Astrocyte (in vitro differentiated cells and primary cell): Measurements from ENCODE around the gene RBM47.

Source experiments
- EZH2 ChIP-seq: IDR thresholded peaks from 2 replicates; pipeline ENCODE4 v1.6.1; 2012; ENCODE audit warnings: mild to moderate bottlenecking, low read length, inconsistent platforms; ENCODE audit not compliant: insufficient read depth
- TF ChIP-seq, protein P1 (sequence below): IDR thresholded peaks from 2 replicates; pipeline ENCODE4 v1.5.1; 2011; ENCODE audit warnings: low read depth, mild to moderate bottlenecking, inconsistent platforms, low read length, moderate library complexity; ENCODE audit not compliant: insufficient read depth

DNA sequence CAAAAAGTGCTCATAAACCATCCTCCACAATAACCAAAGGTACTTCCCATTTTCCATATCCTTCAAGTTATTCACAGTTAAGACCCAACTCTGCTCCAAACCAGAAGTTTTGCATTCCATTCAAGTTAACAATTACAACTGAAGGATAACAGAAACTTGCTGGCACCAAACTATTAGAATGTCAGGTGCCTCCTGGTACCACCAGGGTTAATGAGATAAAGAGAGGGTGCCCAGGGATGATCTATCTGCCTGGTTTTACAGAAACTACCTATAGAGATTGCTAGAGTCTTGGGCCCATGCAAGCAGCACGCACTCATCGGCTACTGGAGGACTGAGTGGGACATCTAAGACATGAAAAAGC, 114.6 kb downstream of the RBM47 start:
- TF ChIP-seq EZH2, result no peak
- TF ChIP-seq, protein P1, sequence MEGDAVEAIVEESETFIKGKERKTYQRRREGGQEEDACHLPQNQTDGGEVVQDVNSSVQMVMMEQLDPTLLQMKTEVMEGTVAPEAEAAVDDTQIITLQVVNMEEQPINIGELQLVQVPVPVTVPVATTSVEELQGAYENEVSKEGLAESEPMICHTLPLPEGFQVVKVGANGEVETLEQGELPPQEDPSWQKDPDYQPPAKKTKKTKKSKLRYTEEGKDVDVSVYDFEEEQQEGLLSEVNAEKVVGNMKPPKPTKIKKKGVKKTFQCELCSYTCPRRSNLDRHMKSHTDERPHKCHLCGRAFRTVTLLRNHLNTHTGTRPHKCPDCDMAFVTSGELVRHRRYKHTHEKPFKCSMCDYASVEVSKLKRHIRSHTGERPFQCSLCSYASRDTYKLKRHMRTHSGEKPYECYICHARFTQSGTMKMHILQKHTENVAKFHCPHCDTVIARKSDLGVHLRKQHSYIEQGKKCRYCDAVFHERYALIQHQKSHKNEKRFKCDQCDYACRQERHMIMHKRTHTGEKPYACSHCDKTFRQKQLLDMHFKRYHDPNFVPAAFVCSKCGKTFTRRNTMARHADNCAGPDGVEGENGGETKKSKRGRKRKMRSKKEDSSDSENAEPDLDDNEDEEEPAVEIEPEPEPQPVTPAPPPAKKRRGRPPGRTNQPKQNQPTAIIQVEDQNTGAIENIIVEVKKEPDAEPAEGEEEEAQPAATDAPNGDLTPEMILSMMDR, result no peak
